ENCODE measurements around the gene TMEM178B.
"Not testable (repeated sequence)": the region's sequence is repeated elsewhere in the genome, so short reads cannot be mapped to it uniquely, and the experiment has no call there.

The TMEM178B gene

GRCh38 chr7:141103847-141104429 lies 30.1 kb downstream of the TMEM178B start:
- no peak overlapping the region for H3K4me3 ChIP-seq (ENCODE audit: low read depth, low read length)
- no peak for TF ChIP-seq CTCF (IDR thresholded peaks at IDR 0.05; ENCODE audit: insufficient read depth, low read depth, low read length, missing control alignments)
- no peak for DNase-seq (ENCODE audit: low read depth)

GRCh38 chr7:141113131-141113530 lies 39.3 kb downstream of the TMEM178B start:
- DNase-seq (ENCODE audit: low read depth) = no peak
- TF ChIP-seq CTCF (IDR thresholded peaks at IDR 0.05; ENCODE audit: insufficient read depth, low read depth, low read length, missing control alignments) = no peak
- no peak overlapping the region for H3K4me3 ChIP-seq (ENCODE audit: low read depth, low read length)

- TF ChIP-seq CTCF (IDR thresholded peaks at IDR 0.05; ENCODE audit: insufficient read depth, low read depth, low read length, missing control alignments) = no peak
- no peak overlapping the region for H3K4me3 ChIP-seq (ENCODE audit: low read depth, low read length)
- DNase-seq (ENCODE audit: low read depth) = no peak
These were observed 40.3 kb downstream of the TMEM178B start for GRCh38 chr7:141114029-141114664.

- no peak for DNase-seq (ENCODE audit: low read depth)
- no peak for TF ChIP-seq CTCF (IDR thresholded peaks at IDR 0.05; ENCODE audit: insufficient read depth, low read depth, low read length, missing control alignments)
These were observed 42.1 kb downstream of the TMEM178B start for GRCh38 chr7:141115965-141116364.

GRCh38 chr7:141116661-141117060 lies 42.8 kb downstream of the TMEM178B start:
- H3K4me3 ChIP-seq (ENCODE audit: low read depth, low read length); DNase-seq (ENCODE audit: low read depth): not testable (repeated sequence)

More at GRCh38 chr7:141115965-141116364, 42.1 kb downstream of the TMEM178B start:
- H3K4me3 ChIP-seq (ENCODE audit: low read depth, low read length) = no peak overlapping the region

GRCh38 chr7:141118767-141119166 lies 44.9 kb downstream of the TMEM178B start:
- TF ChIP-seq CTCF (IDR thresholded peaks at IDR 0.05; ENCODE audit: insufficient read depth, low read depth, low read length, missing control alignments) = no peak
- no peak overlapping the region for H3K4me3 ChIP-seq (ENCODE audit: low read depth, low read length)
- DNase-seq (ENCODE audit: low read depth) = no peak

GRCh38 chr7:141119187-141119586 lies 45.3 kb downstream of the TMEM178B start:
- no peak for DNase-seq (ENCODE audit: low read depth)
- TF ChIP-seq CTCF (IDR thresholded peaks at IDR 0.05; ENCODE audit: insufficient read depth, low read depth, low read length, missing control alignments) = no peak

More at GRCh38 chr7:141119187-141119586, 45.3 kb downstream of the TMEM178B start:
- no peak overlapping the region for H3K4me3 ChIP-seq (ENCODE audit: low read depth, low read length)

Measured in GM12865 (cell line).